Central memory CD8-positive, alpha-beta T cell (primary cell): ENCODE measurements around the gene RBL2.

Source experiments
- ATAC-seq: fragments of 150-1000 bp; cut with Tn5 transposase; replicated peaks from 2 replicates; pipeline ENCODE4 v1.10.0; 2022; ENCODE audit warnings: mild to moderate bottlenecking, moderate FRiP score, moderate number of reproducible peaks; ENCODE audit not compliant: poor library complexity, severe bottlenecking; ENCODE audit errors: extremely low read depth
- DNase-seq, 2 donors: peaks; one replicate each; pipeline ENCODE4 v3.0.0; 2021; ENCODE audit warnings: low spot score in 2 of 2
- H3K27ac Mint-ChIP-seq: one replicate; pipeline ENCODE4 v1.8.0; 2022; ENCODE audit warnings: low read depth, mild to moderate bottlenecking, moderate library complexity, mixed read lengths
- H3K27me3 Mint-ChIP-seq: one replicate; pipeline ENCODE4 v1.8.0; 2022; ENCODE audit warnings: mixed read lengths
- H3K36me3 Mint-ChIP-seq: one replicate; pipeline ENCODE4 v1.8.0; 2022; ENCODE audit warnings: mild to moderate bottlenecking, moderate library complexity, mixed read lengths; ENCODE audit not compliant: insufficient read depth
- H3K4me1 Mint-ChIP-seq: one replicate; pipeline ENCODE4 v1.8.0; 2022; ENCODE audit warnings: mixed read lengths
- H3K4me3 Mint-ChIP-seq: one replicate; pipeline ENCODE4 v1.8.0; 2022; ENCODE audit warnings: mild to moderate bottlenecking, moderate library complexity, mixed read lengths
- H3K9me3 Mint-ChIP-seq: one replicate; pipeline ENCODE4 v1.8.0; 2022; ENCODE audit warnings: mixed read lengths

Gene RBL2

DNA sequence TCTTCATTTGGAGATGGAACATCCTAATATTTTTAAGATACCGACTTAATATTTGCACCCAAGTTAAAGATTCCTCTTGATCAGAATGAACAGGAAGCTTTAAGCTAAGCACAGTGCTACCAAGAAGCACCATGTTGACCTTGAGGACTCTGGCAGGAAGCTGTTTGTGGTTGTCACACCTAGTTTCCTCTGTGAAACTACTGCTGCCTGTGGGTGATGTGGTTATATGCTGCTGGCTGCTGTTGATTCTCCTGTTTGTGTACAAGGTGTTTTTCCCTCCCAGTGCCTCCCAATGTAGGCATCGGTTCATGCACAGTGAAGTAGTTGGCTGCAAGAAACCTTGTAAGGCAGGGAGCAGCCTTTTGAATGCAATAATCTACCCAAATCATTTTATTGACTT is 23.4 kb downstream of the RBL2 start:
- Mint-ChIP-seq H3K36me3 (peaks cover 67% of the 10 kb centered on the region), H3K4me1 (peaks cover 66% of the 10 kb centered on the region), H3K27ac (peak overlapping the region; percentile 82)

DNA sequence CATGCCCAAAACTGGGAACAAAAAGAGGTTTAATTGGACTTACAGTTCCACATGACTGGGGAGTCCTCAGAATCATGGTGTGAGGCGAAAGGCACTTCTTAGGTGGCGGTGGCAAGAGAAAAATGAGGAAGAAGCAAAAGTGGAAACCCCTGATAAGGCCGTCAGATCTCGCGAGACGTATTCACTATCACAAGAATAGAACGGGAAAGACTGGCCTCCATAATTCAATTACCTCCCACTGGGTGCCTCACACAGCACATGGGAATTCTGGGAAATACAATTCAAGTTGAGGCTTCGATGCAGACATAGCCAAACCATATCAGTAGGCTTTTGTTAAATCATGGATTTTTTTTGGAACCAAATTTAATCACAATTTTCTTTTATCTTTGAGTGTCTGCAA is 24.4 kb downstream of the RBL2 start:
- no peak for DNase-seq
- no peak overlapping the region for H3K27ac Mint-ChIP-seq
- H3K4me3 Mint-ChIP-seq = peak overlapping the region; percentile 37
- H3K4me1 Mint-ChIP-seq = peaks cover 68% of the 10 kb centered on the region
- H3K27me3 Mint-ChIP-seq = no peaks in the 10 kb centered on the region
- H3K36me3 Mint-ChIP-seq = peaks cover 74% of the 10 kb centered on the region
- ATAC-seq = no peak
- no peaks in the 10 kb centered on the region for H3K9me3 Mint-ChIP-seq

More for the DNA sequence above, 23.4 kb downstream of the RBL2 start:
- ATAC-seq = peak; percentile 87
- Mint-ChIP-seq H3K4me3 (peak overlapping the region; percentile 81), H3K27me3 (no peaks in the 10 kb centered on the region), H3K9me3 (no peaks in the 10 kb centered on the region)
- peak; percentile 45 to 81 for DNase-seq

DNA sequence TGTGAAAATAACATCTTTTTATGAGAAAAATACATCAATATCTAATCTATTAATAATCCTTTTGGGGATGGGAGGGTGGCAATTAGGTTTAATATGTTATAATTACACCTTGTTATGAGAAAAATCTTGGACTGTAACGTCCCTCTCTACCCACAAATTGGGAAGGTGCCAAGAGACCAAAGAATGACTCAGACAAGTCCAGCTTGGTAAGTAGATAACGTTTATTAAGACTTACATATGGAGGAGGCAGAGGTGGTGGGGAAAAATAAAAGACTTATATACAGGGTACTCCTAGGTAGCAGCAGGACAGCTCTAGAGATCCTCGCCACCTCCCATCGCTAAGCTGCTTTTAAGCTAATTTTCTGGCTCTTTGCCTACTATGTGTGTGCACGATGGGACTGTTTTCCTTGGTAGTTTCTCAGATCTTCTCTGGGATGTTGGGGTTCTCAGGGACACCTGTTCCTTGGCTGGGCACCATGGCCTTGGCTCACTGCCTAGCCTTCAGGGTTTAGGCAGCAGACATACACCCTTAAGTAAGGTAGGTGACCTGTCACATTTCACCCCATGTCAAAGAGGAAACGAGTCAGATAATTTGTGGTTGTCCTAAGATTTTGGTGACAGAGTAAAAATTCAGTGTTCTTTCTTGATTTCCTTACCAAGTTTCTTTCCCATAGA is 31.5 kb downstream of the RBL2 start:
- no peak overlapping the region for H3K27ac Mint-ChIP-seq
- no peaks in the 10 kb centered on the region for H3K27me3 Mint-ChIP-seq
- peaks cover 24% of the 10 kb centered on the region for H3K4me1 Mint-ChIP-seq
- no peaks in the 10 kb centered on the region for H3K9me3 Mint-ChIP-seq
- ATAC-seq (no peak), DNase-seq (no peak)
- peaks cover 77% of the 10 kb centered on the region for H3K36me3 Mint-ChIP-seq
- H3K4me3 Mint-ChIP-seq = peak overlapping the region; percentile 13

DNA sequence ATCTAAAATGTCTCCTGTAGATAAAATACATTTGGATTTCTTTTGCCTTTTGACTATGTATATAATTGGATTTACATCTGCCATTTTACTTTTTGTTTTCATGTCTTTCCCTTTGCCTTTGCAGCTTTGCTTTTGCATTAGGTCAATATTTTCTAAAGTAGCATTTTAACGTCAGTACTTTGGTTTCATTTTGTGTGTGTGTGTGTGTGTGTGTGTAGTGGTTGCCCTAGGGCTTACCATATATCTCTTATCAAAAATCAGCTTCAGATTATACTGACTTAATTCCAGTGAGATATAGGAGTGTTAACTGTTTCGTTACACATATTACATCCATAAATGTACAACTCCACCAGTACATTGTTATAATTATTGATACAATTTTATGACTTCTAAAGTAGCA is 42.6 kb downstream of the RBL2 start:
- Mint-ChIP-seq H3K9me3 (peaks cover 5% of the 10 kb centered on the region), H3K4me1 (peaks cover 38% of the 10 kb centered on the region), H3K27ac (peak overlapping the region; percentile 40), H3K4me3 (peak overlapping the region; percentile 0), H3K27me3 (no peaks in the 10 kb centered on the region), H3K36me3 (peaks cover 78% of the 10 kb centered on the region)
- ATAC-seq (no peak), DNase-seq (no peak)

DNA sequence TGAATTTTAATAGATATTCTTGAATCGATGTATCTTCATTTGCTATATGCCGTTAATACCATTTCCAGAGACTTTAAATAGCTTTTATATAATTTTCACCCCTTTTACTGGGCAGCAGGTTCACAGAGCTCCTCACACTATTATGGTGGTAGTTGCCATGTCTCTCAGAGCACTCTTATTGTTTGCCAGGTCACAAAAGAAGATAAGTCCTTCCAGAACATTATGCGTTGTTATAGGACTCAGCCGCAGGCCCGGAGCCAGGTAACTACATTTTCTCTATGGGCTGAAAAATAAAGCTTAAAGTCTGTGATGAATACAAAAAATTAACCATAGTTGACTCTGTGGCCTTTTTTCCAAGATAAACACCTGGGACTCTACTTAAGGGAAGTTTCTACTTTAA is 44.7 kb downstream of the RBL2 start:
- no peak for DNase-seq
- no peak for ATAC-seq
- H3K9me3 Mint-ChIP-seq = peaks cover 5% of the 10 kb centered on the region
- H3K4me3 Mint-ChIP-seq = no peak overlapping the region
- H3K27ac Mint-ChIP-seq = no peak overlapping the region
- H3K36me3 Mint-ChIP-seq = peaks cover 81% of the 10 kb centered on the region
- peaks cover 40% of the 10 kb centered on the region for H3K4me1 Mint-ChIP-seq
- H3K27me3 Mint-ChIP-seq = no peaks in the 10 kb centered on the region

DNA sequence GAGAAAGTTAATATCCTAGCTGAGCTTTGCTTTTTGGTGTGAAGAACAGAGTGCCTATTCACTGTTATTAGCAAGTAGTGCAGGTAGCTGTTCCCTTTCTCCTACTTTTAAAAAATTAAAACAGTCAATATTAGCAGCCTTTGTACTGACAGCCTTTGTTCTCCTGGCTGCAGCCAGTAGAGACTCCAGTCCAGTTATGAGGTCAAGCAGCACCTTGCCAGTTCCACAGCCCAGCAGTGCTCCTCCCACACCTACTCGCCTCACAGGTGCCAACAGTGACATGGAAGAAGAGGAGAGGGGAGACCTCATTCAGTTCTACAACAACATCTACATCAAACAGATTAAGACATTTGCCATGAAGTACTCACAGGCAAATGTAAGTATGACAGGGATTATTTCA is 46.1 kb downstream of the RBL2 start:
- peak overlapping the region; percentile 69 for H3K27ac Mint-ChIP-seq

DNA sequence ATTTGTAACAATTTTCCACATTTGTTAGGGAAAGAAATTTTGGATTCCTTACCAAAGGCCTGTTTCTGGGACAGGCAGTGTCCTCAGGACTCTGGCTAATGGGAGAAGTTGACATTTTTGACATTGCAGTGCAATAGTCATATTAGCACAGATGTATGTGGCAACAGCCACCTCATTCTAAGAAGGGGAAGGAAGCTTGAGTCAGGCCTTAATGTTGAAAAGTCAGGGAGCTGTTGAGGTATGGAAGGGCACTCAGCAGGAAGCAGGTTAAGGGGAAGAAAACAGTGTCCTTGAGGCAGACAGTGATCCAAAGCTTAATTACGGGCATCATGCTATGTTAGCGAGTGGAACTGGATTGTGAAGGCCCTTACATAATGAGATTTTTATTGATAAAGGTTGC is 47.9 kb downstream of the RBL2 start:
- no peaks in the 10 kb centered on the region for H3K27me3 Mint-ChIP-seq
- H3K27ac Mint-ChIP-seq = no peak overlapping the region
- no peak for DNase-seq
- no peak for ATAC-seq
- H3K4me1 Mint-ChIP-seq = peaks cover 15% of the 10 kb centered on the region
- H3K9me3 Mint-ChIP-seq = peaks cover 18% of the 10 kb centered on the region
- peaks cover 88% of the 10 kb centered on the region for H3K36me3 Mint-ChIP-seq
- no peak overlapping the region for H3K4me3 Mint-ChIP-seq

More for the DNA sequence above, 46.1 kb downstream of the RBL2 start:
- Mint-ChIP-seq H3K36me3 (peaks cover 84% of the 10 kb centered on the region), H3K4me1 (peaks cover 31% of the 10 kb centered on the region), H3K4me3 (no peak overlapping the region), H3K27me3 (no peaks in the 10 kb centered on the region), H3K9me3 (peaks cover 12% of the 10 kb centered on the region)
- ATAC-seq (no peak), DNase-seq (no peak)

DNA sequence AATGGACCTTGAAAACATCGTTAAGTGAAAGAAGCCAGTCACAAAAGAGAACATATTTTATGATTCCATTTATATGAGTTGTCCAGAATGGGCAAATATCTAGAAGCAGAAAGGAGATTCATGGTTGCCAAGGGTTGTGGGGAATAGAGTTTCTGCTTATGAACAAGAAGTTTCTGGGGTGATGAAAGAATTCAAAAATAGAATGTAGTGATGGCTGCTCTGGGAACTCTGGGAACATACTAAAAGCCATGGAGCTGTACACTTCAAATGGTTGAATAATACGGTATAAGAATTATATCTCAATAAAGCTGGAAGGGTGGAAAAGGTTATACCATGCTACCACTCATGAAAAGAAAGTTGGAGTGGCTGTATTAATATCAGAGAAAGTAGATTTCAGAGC is 50.3 kb downstream of the RBL2 start:
- Mint-ChIP-seq H3K27me3 (no peaks in the 10 kb centered on the region), H3K36me3 (peaks cover 83% of the 10 kb centered on the region), H3K4me3 (no peak overlapping the region), H3K4me1 (peaks cover 18% of the 10 kb centered on the region), H3K27ac (peak overlapping the region; percentile 35), H3K9me3 (peaks cover 13% of the 10 kb centered on the region)
- ATAC-seq (no peak), DNase-seq (no peak)

DNA sequence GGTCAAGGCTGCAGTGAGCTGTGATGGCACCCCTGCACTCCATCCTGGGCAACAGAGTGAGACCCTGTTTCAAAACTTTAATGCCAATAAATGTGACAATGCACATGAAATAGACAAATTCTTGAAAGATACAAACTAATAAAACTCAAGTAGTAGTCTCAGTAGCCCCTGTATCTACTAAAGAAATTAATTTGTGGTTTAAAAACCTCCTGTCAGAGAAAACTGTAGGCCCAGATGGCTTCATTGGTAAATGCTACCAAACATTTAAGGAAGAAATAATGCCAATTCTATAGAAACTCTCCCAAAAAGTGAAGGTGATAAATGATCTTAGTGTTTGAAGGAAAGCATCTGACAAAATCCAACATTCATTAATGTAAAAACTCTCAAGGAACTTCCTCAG is 52.0 kb downstream of the RBL2 start:
- H3K27ac Mint-ChIP-seq = peak overlapping the region; percentile 68
- ATAC-seq = no peak
- H3K9me3 Mint-ChIP-seq = peaks cover 13% of the 10 kb centered on the region
- DNase-seq = no peak
- no peak overlapping the region for H3K4me3 Mint-ChIP-seq
- peaks cover 77% of the 10 kb centered on the region for H3K36me3 Mint-ChIP-seq
- no peaks in the 10 kb centered on the region for H3K27me3 Mint-ChIP-seq
- H3K4me1 Mint-ChIP-seq = peaks cover 32% of the 10 kb centered on the region

DNA sequence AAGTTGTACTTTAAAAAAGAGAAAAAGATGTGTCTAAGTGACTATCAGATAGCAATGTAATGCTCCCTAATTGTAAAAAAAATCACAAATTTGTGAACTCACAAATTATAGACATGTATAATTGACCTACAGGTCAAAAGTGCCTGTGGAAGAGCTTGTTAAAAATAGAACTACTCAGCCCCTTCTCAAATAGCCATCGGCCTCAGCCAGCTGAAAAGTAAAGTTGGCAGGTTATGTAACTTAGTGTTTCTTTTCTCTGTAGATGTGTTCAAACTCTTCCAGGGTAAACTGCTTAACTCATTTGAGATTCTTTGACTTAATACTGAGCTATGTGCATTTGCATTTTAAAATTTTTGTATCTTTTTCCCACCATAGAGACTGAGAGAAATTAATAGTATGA is 55.5 kb downstream of the RBL2 start:
- ATAC-seq (no peak), DNase-seq (no peak)
- peak overlapping the region; percentile 58 for H3K27ac Mint-ChIP-seq
- H3K4me1 Mint-ChIP-seq = peaks cover 23% of the 10 kb centered on the region
- H3K27me3 Mint-ChIP-seq = no peaks in the 10 kb centered on the region
- H3K36me3 Mint-ChIP-seq = peaks cover 68% of the 10 kb centered on the region
- no peak overlapping the region for H3K4me3 Mint-ChIP-seq
- H3K9me3 Mint-ChIP-seq = peaks cover 7% of the 10 kb centered on the region

DNA sequence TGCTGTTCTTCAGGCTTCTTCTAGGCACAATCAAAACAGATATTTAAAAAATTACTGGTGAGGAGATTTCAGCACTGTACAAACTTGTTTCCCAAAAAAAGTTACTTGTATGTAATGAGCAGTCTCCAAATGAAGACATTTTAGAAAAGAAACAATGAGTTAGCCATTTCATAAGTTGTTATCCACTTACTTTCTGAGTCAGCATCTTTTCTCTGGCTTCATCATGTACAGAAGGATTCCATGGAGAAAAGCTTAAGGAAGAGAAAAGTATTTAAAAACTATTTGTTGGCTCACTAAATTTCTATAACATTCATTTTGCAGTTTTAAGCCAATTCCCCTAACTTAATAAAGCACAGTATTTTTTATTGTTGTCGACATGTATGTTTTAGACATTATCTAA is 58.2 kb downstream of the RBL2 start:
- ATAC-seq = no peak

DNA sequence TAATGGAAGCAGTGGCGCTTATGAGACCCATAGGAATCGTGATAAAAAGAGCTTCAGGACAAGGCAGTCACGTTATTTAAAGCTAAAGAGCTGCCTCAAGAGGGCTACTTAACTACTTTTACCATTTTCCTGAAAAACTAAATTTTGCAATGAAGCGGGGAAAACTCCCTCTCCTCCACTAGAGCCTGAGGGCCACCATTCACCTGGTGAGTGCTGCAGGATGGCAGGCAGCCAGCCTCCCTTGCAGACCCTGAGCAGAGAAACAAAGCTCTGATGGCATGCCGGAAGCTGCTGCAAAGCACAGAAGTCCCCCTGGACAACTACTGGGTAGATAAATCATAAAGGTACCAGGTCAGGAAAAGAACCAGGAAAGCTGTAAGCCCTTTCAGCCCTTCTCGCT is 60.4 kb downstream of the RBL2 start:
- H3K4me1 Mint-ChIP-seq = peaks cover 37% of the 10 kb centered on the region
- H3K27me3 Mint-ChIP-seq = no peaks in the 10 kb centered on the region
- no peaks in the 10 kb centered on the region for H3K9me3 Mint-ChIP-seq
- peaks cover 74% of the 10 kb centered on the region for H3K36me3 Mint-ChIP-seq
- no peak overlapping the region for H3K27ac Mint-ChIP-seq
- ATAC-seq (no peak), DNase-seq (no peak)
- H3K4me3 Mint-ChIP-seq = no peak overlapping the region

More for the DNA sequence above, 58.2 kb downstream of the RBL2 start:
- Mint-ChIP-seq H3K27me3 (no peaks in the 10 kb centered on the region), H3K36me3 (peaks cover 74% of the 10 kb centered on the region), H3K4me1 (peaks cover 37% of the 10 kb centered on the region), H3K9me3 (no peaks in the 10 kb centered on the region), H3K4me3 (no peak overlapping the region), H3K27ac (no peak overlapping the region)
- DNase-seq = no peak

DNA sequence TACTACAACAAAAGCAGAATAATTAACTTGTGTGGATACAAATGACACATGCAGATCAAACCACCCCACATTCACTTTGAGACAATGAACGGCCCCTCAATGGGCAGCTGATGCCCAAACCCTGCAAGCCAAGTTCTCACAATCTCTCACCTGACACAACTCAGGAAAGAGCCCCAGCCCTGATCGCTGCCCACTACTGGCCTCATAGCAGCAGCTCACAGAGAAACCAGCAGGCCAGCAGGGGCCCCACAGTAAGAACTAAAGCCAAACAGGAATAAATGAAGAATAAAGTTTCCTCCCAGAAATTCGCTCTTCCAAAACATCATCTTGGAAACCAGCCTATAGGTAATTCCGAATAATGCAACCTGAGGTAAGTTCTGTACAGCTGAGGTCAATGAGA is 61.1 kb downstream of the RBL2 start:
- no peak for ATAC-seq
- peaks cover 30% of the 10 kb centered on the region for H3K4me1 Mint-ChIP-seq
- H3K27ac Mint-ChIP-seq = no peak overlapping the region
- no peak overlapping the region for H3K4me3 Mint-ChIP-seq
- H3K27me3 Mint-ChIP-seq = no peaks in the 10 kb centered on the region
- DNase-seq = no peak
- no peaks in the 10 kb centered on the region for H3K9me3 Mint-ChIP-seq
- H3K36me3 Mint-ChIP-seq = peaks cover 75% of the 10 kb centered on the region
